ENCODE measurements around the gene SPCS3. TPM values are rescaled to one million over a fixed set of nuclear protein-coding genes. Genes with fewer than 3 reads are reported as not detected.

SPCS3 gene
- total RNA-seq (ENCODE audit: low replicate concordance): 84.4 and 128 TPM in 2 replicates

DNA sequence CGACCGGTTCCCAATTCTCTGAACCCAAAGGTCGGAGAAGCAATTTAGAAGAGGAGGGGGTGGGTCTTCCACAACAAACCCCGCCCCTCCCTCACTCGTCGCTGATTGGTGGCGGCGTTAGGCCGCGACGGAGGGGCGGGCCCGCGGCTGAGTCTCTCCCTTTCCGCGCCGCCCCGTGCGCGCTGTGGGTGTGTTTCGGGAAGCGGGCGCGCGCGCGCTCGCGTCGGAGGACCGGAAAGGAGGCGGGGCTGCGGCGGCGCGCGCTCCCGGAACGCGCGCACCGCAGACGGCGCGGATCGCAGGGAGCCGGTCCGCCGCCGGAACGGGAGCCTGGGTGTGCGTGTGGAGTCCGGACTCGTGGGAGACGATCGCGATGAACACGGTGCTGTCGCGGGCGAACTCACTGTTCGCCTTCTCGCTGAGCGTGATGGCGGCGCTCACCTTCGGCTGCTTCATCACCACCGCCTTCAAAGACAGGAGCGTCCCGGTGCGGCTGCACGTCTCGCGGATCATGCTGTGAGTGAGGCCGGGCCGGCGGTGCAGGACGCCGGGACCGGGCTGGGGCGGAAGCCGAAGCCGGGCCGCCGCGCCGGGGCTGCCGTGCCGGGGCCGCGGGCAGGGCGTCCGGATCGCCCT lies at the start of gene SPCS3:
TSS of gene SPCS3 (plus strand) at position 263 of the 636 bp plus-strand sequence. CDS start at position 374, 111 bp downstream.
- H3K27me3 ChIP-seq: no peaks in the 10 kb centered on the region
- no peaks in the 10 kb centered on the region for H3K9me3 ChIP-seq (ENCODE audit: low read depth)
- TF ChIP-seq EZH2phosphoT487 (IDR thresholded peaks at IDR 0.05): peak; percentile 15
- TF ChIP-seq, protein P1, sequence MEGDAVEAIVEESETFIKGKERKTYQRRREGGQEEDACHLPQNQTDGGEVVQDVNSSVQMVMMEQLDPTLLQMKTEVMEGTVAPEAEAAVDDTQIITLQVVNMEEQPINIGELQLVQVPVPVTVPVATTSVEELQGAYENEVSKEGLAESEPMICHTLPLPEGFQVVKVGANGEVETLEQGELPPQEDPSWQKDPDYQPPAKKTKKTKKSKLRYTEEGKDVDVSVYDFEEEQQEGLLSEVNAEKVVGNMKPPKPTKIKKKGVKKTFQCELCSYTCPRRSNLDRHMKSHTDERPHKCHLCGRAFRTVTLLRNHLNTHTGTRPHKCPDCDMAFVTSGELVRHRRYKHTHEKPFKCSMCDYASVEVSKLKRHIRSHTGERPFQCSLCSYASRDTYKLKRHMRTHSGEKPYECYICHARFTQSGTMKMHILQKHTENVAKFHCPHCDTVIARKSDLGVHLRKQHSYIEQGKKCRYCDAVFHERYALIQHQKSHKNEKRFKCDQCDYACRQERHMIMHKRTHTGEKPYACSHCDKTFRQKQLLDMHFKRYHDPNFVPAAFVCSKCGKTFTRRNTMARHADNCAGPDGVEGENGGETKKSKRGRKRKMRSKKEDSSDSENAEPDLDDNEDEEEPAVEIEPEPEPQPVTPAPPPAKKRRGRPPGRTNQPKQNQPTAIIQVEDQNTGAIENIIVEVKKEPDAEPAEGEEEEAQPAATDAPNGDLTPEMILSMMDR (IDR thresholded peaks at IDR 0.05): no peak
- peaks cover 22% of the 10 kb centered on the region for H3F3A ChIP-seq (ENCODE audit: low read depth)
- H3K9ac ChIP-seq: peak within 1 kb of the TSS; percentile 80
- H3K27ac ChIP-seq: peak within 1 kb of the TSS; percentile 93
- peaks cover 14% of the 10 kb centered on the region for H4K20me1 ChIP-seq (ENCODE audit: low read depth)
- H2AFZ ChIP-seq (replicated peaks): peak within 1 kb of the TSS; percentile 87
- H3K4me3 Mint-ChIP-seq: peak within 1 kb of the TSS; percentile 95
- H3K27me3 Mint-ChIP-seq (ENCODE audit: insufficient read depth, low read depth): peaks cover 3% of the 10 kb centered on the region
- H3K36me3 ChIP-seq: no peaks in the 10 kb centered on the region
- H3K79me2 ChIP-seq (ENCODE audit: low read depth): peaks cover 46% of the 10 kb centered on the region
- peaks cover 4% of the 10 kb centered on the region for H3K36me3 Mint-ChIP-seq
- no peaks in the 10 kb centered on the region for H3K9me3 Mint-ChIP-seq
- peak within 1 kb of the TSS; percentile 97 for H3K4me3 ChIP-seq
- H3K4me1 ChIP-seq: peaks cover 22% of the 10 kb centered on the region
- peak within 1 kb of the TSS; percentile 90 for H3K4me2 ChIP-seq
- peak; percentile 99 for DNase-seq (ENCODE audit: low spot score)
- peak within 1 kb of the TSS; percentile 97 for H3K27ac Mint-ChIP-seq
- peaks cover 36% of the 10 kb centered on the region for H3K4me1 Mint-ChIP-seq

DNA sequence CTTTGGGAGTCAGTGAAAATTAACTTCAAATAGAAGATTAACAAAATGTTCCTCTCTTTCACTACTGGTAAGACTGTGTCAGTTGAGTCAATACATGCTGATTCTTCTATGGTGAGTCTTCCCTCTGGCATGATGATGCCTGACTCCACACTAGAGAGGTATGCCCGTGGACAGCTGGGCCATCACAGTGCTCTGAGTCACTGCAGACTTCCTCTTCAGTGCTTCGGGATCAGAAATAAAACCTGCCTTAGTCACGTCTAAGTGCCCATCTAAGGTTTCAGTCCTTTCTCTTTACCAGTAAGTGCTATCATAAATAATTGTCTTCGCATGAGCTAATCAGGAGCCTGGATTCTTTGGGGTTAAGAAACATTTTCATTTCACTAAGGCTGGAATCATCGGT lies 49.1 kb upstream of the SPCS3 start:
- no peak overlapping the region for H3K27ac Mint-ChIP-seq

DNA sequence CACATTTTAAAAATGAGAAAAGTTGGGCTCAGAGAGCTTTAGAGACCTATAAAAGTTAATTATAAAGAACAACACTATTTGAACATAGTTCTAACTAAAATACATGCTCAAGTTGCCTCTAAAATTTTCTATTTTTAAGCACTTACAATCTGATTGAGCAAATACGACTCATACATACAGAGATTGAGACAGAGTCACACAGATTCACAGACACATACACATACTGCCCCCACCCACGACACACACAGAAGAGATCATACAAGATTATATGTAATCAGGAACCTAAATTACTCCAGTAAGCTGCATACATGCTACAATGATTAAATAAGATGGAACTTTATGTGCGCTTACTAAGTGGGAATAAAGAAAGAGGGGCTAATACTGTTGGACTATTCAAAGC lies 48.0 kb upstream of the SPCS3 start:
- Mint-ChIP-seq H3K27ac (no peak overlapping the region), H3K4me1 (no peaks in the 10 kb centered on the region), H3K9me3 (no peaks in the 10 kb centered on the region), H3K27me3 (ENCODE audit: insufficient read depth, low read depth) (no peaks in the 10 kb centered on the region), H3K36me3 (no peaks in the 10 kb centered on the region), H3K4me3 (no peak overlapping the region)
- H3K27ac ChIP-seq: no peak overlapping the region
- TF ChIP-seq, protein P1 (IDR thresholded peaks at IDR 0.05): no peak
- TF ChIP-seq EZH2 (IDR thresholded peaks at IDR 0.05) (no peak), EZH2phosphoT487 (IDR thresholded peaks at IDR 0.05) (no peak)
- no peaks in the 10 kb centered on the region for H3K79me2 ChIP-seq (ENCODE audit: low read depth)
- no peak for DNase-seq (ENCODE audit: low spot score)
- H2AFZ ChIP-seq (replicated peaks): no peak overlapping the region
- no peak overlapping the region for H3K9ac ChIP-seq
- no peaks in the 10 kb centered on the region for H3F3A ChIP-seq (ENCODE audit: low read depth)
- H3K9me3 ChIP-seq (ENCODE audit: low read depth): no peaks in the 10 kb centered on the region
- no peak overlapping the region for H3K4me3 ChIP-seq
- no peaks in the 10 kb centered on the region for H3K36me3 ChIP-seq
- no peaks in the 10 kb centered on the region for H4K20me1 ChIP-seq (ENCODE audit: low read depth)
- H3K4me2 ChIP-seq: no peak overlapping the region
- H3K4me1 ChIP-seq: no peaks in the 10 kb centered on the region
- H3K27me3 ChIP-seq: no peaks in the 10 kb centered on the region

More for the DNA sequence above, 49.1 kb upstream of the SPCS3 start:
- Histone ChIP-seq H3K9me3 (ENCODE audit: low read depth) (no peaks in the 10 kb centered on the region), H3K4me3 (no peak overlapping the region), H3K27ac (no peak overlapping the region), H2AFZ (replicated peaks) (no peak overlapping the region), H3K4me2 (no peak overlapping the region), H4K20me1 (ENCODE audit: low read depth) (no peaks in the 10 kb centered on the region), H3K79me2 (ENCODE audit: low read depth) (no peaks in the 10 kb centered on the region), H3K36me3 (no peaks in the 10 kb centered on the region), H3K9ac (no peak overlapping the region), H3F3A (ENCODE audit: low read depth) (no peaks in the 10 kb centered on the region), H3K27me3 (no peaks in the 10 kb centered on the region), H3K4me1 (no peaks in the 10 kb centered on the region)
- Mint-ChIP-seq H3K4me3 (no peak overlapping the region), H3K27me3 (ENCODE audit: insufficient read depth, low read depth) (no peaks in the 10 kb centered on the region), H3K4me1 (no peaks in the 10 kb centered on the region), H3K36me3 (no peaks in the 10 kb centered on the region), H3K9me3 (no peaks in the 10 kb centered on the region)
- no peak for TF ChIP-seq EZH2phosphoT487 (IDR thresholded peaks at IDR 0.05)
- no peak for TF ChIP-seq EZH2 (IDR thresholded peaks at IDR 0.05)
- TF ChIP-seq, protein P1 (IDR thresholded peaks at IDR 0.05): no peak
- DNase-seq (ENCODE audit: low spot score): no peak
